ENCODE measurements around the gene CACNA1S.

Gene CACNA1S

DNA sequence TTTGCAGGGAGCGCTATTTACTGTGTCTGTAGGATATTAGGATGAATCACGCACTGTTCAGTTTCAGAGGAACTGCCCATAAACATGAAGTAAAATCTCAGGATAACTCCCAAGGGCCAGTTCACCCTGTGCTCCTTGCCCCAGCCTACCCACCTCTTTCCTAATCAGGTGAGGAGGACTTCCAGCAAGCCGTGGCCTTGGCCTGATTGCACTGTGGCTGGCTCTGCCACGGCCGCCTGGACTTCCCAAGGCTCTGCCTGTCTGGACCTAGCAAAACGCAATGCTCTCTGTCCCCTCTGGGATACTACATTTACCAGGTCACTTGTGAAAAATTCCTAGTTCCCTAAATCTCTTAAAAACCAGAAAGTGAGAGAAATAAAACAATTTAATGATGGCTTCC lies 22.2 kb upstream of the CACNA1S start:
- TF ChIP-seq, protein P1, sequence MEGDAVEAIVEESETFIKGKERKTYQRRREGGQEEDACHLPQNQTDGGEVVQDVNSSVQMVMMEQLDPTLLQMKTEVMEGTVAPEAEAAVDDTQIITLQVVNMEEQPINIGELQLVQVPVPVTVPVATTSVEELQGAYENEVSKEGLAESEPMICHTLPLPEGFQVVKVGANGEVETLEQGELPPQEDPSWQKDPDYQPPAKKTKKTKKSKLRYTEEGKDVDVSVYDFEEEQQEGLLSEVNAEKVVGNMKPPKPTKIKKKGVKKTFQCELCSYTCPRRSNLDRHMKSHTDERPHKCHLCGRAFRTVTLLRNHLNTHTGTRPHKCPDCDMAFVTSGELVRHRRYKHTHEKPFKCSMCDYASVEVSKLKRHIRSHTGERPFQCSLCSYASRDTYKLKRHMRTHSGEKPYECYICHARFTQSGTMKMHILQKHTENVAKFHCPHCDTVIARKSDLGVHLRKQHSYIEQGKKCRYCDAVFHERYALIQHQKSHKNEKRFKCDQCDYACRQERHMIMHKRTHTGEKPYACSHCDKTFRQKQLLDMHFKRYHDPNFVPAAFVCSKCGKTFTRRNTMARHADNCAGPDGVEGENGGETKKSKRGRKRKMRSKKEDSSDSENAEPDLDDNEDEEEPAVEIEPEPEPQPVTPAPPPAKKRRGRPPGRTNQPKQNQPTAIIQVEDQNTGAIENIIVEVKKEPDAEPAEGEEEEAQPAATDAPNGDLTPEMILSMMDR (IDR thresholded peaks at IDR 0.05; ENCODE audit: insufficient read depth, low read length, poor library complexity, severe bottlenecking): no peak
- Histone ChIP-seq H3K36me3 (ENCODE audit: control insufficient read depth, insufficient read depth, low read length) (peaks cover 3% of the 10 kb centered on the region; the same call in 1 of the 2 replicates), H3K27me3 (replicated peaks; ENCODE audit: control insufficient read depth, insufficient read depth, low read length) (no peaks in the 10 kb centered on the region), H3K4me3 (replicated peaks; ENCODE audit: low read depth, low read length) (no peak overlapping the region)
- DNase-seq (ENCODE audit: extremely low read depth, insufficient read length): no peak

GRCh38 chr1:201131398-201131797 lies 19.2 kb upstream of the CACNA1S start:
- H3K27me3 ChIP-seq (replicated peaks; ENCODE audit: control insufficient read depth, insufficient read depth, low read length): no peaks in the 10 kb centered on the region
- H3K36me3 ChIP-seq (ENCODE audit: control insufficient read depth, insufficient read depth, low read length): peaks cover 1% of the 10 kb centered on the region; the same call in 1 of the 2 replicates
- DNase-seq (ENCODE audit: extremely low read depth, insufficient read length): no peak
- TF ChIP-seq, protein P1 (IDR thresholded peaks at IDR 0.05; ENCODE audit: insufficient read depth, low read length, poor library complexity, severe bottlenecking): no peak
- no peak overlapping the region for H3K4me3 ChIP-seq (replicated peaks; ENCODE audit: low read depth, low read length)

DNA sequence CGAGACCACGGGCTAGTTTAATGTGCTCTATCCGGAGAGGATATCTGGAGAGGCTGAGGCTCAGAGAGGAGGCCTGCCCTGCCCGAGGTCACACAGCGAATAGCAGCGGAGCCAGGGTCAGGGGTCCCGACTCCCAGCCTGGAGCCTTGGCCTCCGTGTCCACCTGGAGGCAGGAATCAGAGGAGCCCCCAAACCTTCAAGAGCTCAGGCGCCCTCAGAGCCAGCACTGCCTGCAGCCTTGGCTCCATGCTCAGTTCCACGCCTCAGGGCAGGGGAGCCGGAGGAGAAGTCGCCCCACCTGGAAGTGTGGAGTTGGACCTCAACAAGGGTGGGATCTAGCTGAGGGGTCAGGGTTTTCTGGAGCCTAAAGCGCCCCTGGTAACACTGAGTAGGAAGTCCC lies 16.7 kb upstream of the CACNA1S start:
- H3K4me3 ChIP-seq (replicated peaks; ENCODE audit: low read depth, low read length): no peak overlapping the region
- TF ChIP-seq, protein P1 (IDR thresholded peaks at IDR 0.05; ENCODE audit: insufficient read depth, low read length, poor library complexity, severe bottlenecking): no peak
- no peaks in the 10 kb centered on the region for H3K36me3 ChIP-seq (ENCODE audit: control insufficient read depth, insufficient read depth, low read length)
- no peaks in the 10 kb centered on the region; the same call in 1 of the 2 replicates for H3K27me3 ChIP-seq (replicated peaks; ENCODE audit: control insufficient read depth, insufficient read depth, low read length)
- DNase-seq (ENCODE audit: extremely low read depth, insufficient read length): no peak

DNA sequence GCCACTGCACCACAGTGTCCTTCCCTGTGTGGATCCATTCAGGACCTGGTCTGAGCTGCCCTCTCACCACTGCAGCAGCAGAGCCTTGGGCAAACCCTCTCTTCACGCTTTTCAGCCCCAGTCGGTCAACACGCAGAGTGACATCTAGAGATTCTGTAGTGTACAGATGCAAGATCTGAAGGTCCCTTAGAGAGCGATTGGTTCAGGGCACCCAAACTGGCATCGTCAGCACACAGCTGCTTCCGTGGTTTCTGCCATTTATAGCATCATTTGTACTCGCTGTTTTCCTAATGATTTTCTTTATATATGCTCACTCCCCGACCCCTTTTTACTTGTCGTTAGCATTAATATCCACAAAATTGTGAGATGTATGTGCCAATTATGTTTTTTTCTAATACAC lies 16.2 kb upstream of the CACNA1S start:
- Histone ChIP-seq H3K27me3 (replicated peaks; ENCODE audit: control insufficient read depth, insufficient read depth, low read length) (no peaks in the 10 kb centered on the region; the same call in 1 of the 2 replicates), H3K4me3 (replicated peaks; ENCODE audit: low read depth, low read length) (no peak overlapping the region), H3K36me3 (ENCODE audit: control insufficient read depth, insufficient read depth, low read length) (no peaks in the 10 kb centered on the region)
- TF ChIP-seq, protein P1 (IDR thresholded peaks at IDR 0.05; ENCODE audit: insufficient read depth, low read length, poor library complexity, severe bottlenecking): no peak
- no peak for DNase-seq (ENCODE audit: extremely low read depth, insufficient read length)

DNA sequence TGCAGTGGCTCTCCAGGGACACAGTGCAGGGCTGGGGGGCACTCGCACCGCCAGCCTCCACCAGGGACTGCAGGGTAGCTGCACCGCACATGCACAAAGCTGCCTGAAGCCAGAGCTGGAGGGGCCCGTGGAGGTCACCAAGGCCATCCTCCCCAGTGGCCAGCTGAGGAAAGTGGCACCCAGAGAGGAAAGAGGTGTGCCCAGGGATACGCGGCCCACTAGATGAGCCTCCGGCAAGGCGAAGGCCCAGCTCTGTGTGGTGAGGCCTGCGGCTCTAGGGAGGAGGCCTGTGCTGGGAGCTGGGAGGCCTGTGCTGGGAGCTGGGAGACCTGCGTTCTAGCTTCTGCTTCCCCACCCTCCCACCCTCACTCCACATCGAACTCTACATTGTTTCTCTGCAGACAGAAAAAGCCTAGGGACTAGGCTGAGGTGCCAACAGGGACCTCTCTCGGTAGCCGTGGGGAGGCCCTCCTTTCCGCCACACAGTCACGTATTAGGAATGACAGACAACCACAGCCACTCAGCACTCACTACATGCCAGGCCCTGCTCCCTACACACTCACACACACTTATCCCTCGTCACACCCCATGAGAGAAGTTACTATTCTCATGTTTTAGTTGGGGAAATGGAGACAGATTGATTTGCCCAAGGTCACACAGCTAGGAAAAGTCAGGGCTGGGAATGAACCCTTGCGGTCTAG lies 15.7 kb upstream of the CACNA1S start:
- H3K27me3 ChIP-seq (replicated peaks; ENCODE audit: control insufficient read depth, insufficient read depth, low read length): no peaks in the 10 kb centered on the region; the same call in none of the 2 replicates
- no peak for DNase-seq (ENCODE audit: extremely low read depth, insufficient read length)

More for the DNA sequence above, 15.7 kb upstream of the CACNA1S start:
- Histone ChIP-seq H3K36me3 (ENCODE audit: control insufficient read depth, insufficient read depth, low read length) (no peaks in the 10 kb centered on the region), H3K4me3 (replicated peaks; ENCODE audit: low read depth, low read length) (no peak overlapping the region)
- TF ChIP-seq, protein P1 (IDR thresholded peaks at IDR 0.05; ENCODE audit: insufficient read depth, low read length, poor library complexity, severe bottlenecking): no peak

Measured in GM06990 (cell line).